NCI-H2227 treated with DMSO at 0.1 percent for 48 hours (cell line): Measurements from ENCODE around the gene MRPS14.
"Not testable (repeated sequence)": the region's sequence is repeated elsewhere in the genome, so short reads cannot be mapped to it uniquely, and the experiment has no call there.

Experiments used
- DNase-seq: peaks from one replicate; lab custom pipeline; 2025; lab: John Stamatoyannopoulos, UW

Gene MRPS14

DNA sequence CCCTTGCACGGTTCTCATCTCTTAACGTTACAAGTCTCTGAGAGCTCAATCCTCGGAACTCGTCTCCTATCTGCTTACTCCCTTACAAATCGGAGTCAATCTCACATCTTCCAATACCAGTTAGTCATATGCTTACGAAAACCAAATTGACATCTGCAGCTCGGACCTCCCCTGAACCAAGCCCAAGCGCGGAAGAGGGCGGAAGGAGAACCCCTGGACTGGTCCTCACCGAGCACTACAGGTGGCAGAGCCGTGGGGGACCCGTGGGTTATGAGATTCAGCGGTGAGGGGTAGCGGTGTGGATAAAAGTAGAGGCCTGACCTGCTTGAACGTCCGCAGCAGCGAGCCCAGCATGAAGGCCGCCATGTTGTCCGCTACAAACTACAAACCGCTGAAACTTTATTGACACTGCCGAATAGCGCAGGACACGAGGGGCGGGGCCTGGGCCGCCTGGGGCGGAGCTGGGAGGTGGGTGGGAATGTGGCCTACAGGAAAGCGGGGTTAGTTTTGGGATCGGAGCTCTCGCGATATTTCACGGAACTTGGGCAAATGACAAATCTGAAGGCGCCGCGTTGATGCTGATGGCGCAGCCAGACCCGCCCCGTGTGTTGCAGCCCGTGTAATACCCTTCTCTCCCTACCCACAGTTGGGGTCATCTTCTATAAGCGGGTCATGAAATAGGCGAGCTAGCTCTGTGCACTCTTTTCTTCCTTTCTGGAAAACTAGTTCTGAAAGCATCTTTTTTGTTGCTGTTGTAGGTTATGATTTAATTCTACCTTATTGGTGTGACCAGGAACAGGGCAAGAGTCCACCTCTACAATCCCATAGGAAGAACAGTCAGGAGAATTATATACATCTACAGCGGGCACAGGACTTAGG lies at the start of gene MRPS14:
TSS of gene MRPS14 (minus strand) at position 383 of the 879 bp plus-strand sequence. CDS start at position 366, 17 bp downstream.
- peak; percentile 98 for DNase-seq

DNA sequence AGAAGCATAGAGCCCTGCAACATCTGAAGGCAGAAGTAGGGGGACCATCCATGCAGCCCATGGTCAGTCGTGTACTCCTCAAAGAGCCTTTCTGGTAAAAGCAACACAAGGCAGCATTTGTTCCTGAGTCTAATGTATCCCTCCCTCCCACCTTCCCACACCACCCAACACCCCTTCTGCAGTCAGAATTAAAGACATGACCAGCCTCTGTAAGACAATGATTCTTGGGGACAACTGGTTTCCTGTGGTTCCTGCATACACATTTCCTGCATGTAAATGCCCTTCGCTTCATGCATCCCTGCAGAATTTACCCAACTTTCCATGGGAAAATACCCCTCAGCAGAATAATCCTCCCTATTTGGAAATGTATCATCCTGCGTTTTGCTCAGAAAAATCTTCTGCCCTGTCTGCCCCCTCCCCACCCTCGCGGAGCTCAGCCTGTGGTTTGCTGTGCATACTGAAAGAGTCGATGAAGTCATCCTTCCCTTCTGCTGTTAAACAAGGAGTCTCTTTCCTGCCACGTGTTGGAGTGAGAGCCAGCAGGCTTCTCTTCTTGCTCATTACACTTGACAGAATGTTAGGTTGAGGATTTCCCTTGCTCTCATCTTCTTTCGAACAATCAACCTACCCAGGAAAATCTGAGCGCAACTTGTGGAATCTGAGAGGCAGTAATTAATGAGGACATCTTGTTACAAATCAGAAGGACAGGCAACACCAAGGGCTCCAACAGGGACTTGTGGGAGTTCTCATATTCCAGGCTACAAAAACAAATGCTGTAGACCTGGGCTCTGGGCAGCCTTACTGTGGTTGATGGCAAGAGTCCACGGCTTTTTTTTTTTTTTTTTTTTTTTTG lies 49.1 kb upstream of the MRPS14 start:
- peak; percentile 25 for DNase-seq

GRCh38 chr1:175071276-175071943 lies 48.2 kb upstream of the MRPS14 start:
- DNase-seq: no peak

GRCh38 chr1:175070818-175071217 lies 47.6 kb upstream of the MRPS14 start:
- no peak for DNase-seq

DNA sequence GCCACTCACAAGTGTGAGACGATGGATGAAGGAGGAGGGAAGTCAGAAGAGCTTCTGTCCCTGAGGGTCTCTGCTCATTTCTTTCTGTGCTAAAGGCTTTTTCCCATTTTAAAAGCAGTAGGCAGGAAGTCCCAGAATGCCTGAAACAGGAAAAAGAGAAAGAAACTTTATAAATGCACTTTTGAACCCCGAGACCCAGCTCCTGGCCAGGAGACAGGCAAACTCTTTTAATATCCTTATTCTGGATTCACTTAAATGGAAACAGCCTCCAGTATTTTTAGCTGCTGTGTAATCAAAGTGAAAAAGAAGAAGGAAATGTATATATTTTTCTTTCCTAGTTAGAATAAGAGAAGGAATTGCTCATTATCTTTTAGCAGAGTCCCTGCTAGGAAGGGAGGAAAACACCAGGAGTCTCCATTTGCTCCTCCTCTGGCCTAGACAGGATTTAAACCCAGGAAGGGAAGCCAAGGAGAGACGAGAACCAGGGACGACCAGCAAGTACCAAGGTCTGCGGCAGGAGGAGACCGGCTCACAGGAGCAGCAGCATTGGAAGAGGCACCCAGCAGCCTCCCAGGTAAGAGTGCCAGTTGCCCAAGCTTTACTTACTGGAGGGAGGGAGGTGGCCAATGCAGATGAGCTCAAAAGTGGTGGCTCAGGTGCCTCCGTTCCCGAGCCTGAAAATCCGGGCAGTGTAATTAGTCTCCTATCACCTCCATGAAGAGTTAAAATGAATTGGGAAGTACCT lies 44.3 kb upstream of the MRPS14 start, which contains the start of gene TNN:
TSS of gene TNN (plus strand) at position 472 of the 745 bp plus-strand sequence. CDS start 9,586 bp downstream, outside the sequence.
- DNase-seq: no peak

DNA sequence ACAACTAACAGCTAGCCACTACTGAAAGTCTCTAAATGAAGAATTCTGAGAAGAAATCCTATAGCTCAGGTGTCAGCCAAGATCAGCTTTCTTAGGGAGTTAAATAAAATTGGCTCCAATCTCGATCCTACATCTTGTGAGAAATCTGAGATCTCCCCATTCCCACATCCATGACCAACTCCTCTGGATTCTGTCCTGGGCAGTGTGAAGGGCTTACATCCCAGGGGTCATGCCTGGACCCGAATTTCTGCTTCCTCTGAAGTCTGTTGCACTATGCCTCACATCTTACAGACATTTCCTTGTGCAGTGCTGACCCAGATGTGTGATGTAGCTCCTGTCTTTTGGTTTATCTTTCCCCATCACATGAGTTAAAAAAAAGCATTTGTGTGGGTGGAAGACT lies 39.6 kb upstream of the MRPS14 start:
- no peak for DNase-seq

DNA sequence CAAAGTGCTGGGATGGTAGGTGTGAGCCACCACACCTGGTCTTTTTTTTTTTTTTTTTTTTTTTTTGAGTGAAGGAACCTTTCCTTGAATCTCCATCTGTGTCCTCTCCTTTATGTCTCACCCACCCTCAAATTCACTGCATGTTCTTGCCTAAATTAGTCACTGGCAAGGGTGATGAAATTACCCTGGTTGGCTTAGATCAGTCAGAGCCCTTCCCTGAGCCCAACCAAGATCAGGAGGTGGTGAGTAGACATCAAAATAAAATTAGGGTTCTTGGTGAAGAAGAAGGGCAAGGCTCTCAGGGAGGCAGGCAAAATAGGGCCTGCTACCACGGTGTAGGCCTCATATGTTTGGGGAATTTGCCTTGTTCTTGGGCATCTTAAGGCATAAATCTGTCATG lies 39.1 kb upstream of the MRPS14 start:
- DNase-seq: no peak

GRCh38 chr1:175054736-175055135 lies 31.5 kb upstream of the MRPS14 start:
- DNase-seq: no peak

GRCh38 chr1:175050992-175051391 lies 27.8 kb upstream of the MRPS14 start:
- DNase-seq: no peak

DNA sequence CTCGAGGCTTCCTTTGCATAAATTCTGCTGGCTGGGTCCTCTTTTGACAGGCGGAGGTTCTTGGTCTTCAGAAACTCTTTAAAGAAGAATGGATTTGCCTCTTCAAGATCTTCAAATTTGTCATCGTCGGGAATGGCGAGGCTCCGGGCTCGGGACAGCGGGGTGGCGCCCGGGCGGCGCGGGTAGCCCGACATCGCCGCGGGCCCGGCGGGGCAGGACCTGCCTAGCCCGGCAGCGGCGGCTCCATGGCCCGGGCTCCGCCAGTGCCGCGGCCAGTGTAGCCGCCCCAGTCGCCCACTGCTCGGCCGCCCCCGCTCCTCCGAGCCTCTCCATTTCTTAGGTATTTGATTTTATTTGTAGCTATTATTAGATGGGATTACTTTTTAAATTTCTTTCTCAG lies 22.3 kb upstream of the MRPS14 start:
- no peak for DNase-seq

- DNase-seq: no peak
Observed at GRCh38 chr1:175045097-175045496, 21.9 kb upstream of the MRPS14 start.

DNA sequence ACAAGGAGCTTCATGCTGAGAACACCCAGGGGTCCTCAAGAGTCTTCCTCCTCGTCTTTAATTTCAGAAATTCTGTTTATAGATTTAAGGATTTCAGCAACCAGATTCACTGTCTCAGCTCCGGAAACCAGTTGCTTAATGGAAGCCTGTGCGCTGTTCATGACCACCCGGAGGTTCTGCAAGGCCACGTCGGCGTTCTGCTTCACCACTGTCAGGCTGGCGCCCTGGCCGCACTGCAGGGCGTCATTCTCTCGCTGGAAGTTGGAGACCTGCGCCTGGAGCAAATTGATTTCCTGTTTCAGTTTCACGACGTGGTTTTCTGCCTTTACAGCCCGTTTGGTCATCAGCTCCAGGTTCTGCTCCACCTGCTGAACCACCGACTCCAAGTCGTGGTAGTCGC lies 21.4 kb upstream of the MRPS14 start:
- DNase-seq: not testable (repeated sequence)

DNA sequence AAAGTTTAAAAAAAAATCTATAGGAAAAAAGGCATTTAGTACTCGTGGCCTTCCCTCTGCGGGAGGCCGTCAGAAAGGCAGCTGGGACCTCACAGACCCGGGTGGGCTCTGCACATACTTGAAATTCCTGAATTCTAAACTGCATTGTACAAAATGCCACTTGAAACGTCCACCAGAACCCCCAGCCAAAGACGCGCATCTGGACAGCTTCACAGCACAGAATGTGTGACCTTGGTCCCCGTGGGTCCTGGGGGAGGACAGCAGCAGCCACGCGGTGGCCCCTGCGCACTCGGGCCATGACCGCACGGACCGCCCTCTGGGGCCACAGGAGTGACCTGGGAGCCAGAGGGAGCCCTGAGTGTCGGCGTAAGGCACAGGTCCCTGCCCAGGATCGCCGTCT lies 20.6 kb upstream of the MRPS14 start:
- no peak for DNase-seq

DNA sequence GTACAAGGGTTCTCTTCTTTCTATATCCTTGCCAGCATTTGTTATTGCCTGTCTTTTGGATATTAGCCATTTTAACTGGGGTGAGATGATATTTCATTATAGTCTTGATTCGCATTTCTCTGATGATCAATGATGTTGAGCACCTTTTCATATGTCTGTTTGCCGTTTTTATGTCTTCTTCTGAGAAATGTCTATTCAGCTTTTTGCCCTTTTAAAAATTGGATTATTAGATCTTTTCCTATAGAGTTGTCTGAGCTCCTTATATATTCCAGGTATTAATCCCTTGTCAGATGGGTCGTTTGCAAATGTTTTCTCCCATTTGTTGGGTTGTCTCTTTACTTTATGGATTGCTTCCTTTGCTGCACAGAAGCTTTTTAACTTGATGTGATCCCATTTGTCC lies 19.4 kb upstream of the MRPS14 start:
- DNase-seq: no peak

- no peak for DNase-seq
Observed at GRCh38 chr1:175040324-175040879, 17.2 kb upstream of the MRPS14 start.

GRCh38 chr1:175037416-175037815 lies 14.2 kb upstream of the MRPS14 start:
- DNase-seq: no peak

DNA sequence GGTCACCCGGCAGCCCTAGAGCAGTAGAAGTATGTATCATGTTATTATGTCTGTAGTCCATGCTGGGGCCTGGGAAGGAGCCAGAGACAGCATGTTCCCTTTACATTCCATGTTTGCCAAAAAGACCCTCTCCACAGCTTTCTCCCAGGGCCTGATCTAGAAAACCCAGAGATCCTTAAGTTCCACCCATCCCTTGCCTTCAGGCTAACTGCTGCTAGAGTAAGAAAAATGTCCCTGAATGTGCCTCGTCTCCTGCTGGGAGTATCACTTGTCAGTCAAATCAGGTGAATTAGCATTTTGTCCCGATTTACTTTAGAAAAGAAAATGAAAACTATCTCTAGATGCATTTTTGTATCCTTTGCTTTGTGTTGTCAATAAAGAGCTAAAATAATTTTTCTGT lies 13.3 kb upstream of the MRPS14 start:
- no peak for DNase-seq

GRCh38 chr1:175035865-175036264 lies 12.6 kb upstream of the MRPS14 start:
- DNase-seq: no peak

DNA sequence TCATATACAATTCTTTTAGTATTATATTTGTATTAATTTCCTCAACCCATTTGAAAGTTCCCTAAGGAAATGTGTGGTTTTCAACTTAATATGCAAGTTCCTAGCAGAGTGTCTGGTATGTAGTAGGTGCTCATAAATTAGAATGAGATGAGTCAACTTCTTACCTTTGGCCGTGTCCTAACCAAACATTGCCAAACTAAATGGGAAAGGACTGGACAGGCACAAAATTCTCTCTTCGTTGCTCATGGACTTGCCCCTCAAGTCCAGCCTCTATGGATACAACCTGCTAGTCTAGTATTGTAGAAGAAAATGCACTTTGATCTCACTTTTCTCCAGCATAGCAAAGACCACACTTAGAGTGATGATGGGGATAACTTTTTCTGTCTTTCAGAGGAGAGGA lies 11.6 kb upstream of the MRPS14 start:
- DNase-seq: no peak

GRCh38 chr1:175033953-175034352 lies 10.7 kb upstream of the MRPS14 start:
- no peak for DNase-seq

DNA sequence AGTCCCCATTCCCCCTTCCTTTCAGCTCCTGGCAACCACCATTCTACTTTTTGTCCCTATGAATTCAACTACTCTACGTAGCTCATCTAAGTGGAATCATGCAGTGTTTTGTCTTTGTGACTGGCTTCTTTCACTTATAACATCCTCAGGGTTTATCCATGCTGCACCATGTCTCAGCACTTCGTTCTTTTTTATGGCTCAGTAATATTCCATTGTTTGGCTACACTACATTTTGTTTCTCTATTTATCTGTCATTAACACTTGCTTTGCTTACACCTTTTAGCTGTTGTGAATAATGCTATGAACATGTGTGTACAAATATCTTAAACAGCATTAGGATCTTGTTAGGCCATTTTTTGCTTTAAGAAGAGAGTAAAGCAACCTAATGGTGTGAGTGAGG lies 1.5 kb upstream of the MRPS14 start:
- no peak for DNase-seq
